Suprapubic skin (tissue), 4 donors: ENCODE results near the gene KIAA0513. TPM values are rescaled to one million over a fixed set of nuclear protein-coding genes. Genes with fewer than 3 reads are reported as not detected.

Experiments
- DNase-seq, 2 donors: peaks; one replicate each; pipeline ENCODE4 v3.0.0-alpha.2; 2019; ENCODE audit warnings: low spot score in 2 of 2
- H3K27ac ChIP-seq: fragments of 200-600 bp; sonication (generic); one replicate; pipeline ENCODE4 v1.5.1; 2019
- H3K27me3 ChIP-seq: fragments of 200-600 bp; sonication (generic); one replicate; pipeline ENCODE4 v1.5.1; 2019
- H3K36me3 ChIP-seq: fragments of 200-600 bp; sonication (generic); one replicate; pipeline ENCODE4 v1.5.1; 2019
- H3K4me1 ChIP-seq: fragments of 200-600 bp; sonication (generic); one replicate; pipeline ENCODE4 v1.5.1; 2019
- H3K4me3 ChIP-seq: fragments of 200-600 bp; sonication (generic); one replicate; pipeline ENCODE4 v1.5.1; 2019; ENCODE audit warnings: mild to moderate bottlenecking
- H3K9me3 ChIP-seq: fragments of 200-600 bp; sonication (generic); one replicate; pipeline ENCODE4 v1.5.1; 2019
- CTCF ChIP-seq, 2 donors: fragments of 200-600 bp in 1 of 2; fragments of 450-650 bp in 1 of 2; sonication (generic) in 1 of 2; IDR thresholded peaks; one replicate each; pipeline ENCODE4 v1.5.1; 2016 to 2019; ENCODE audit warnings: antibody characterized with exemption in 2 of 2, mild to moderate bottlenecking in 1 of 2, moderate library complexity in 1 of 2
- EP300 ChIP-seq: sonication (generic); formaldehyde crosslinking; IDR thresholded peaks from one replicate; pipeline ENCODE4 v1.6.1; 2017; ENCODE audit warnings: antibody characterized with exemption
- POLR2A ChIP-seq, 2 donors: fragments of 450-650 bp; IDR thresholded peaks; one replicate each; pipeline ENCODE4 v1.6.1; 2017; ENCODE audit warnings: antibody characterized with exemption in 2 of 2, mild to moderate bottlenecking in 2 of 2, moderate library complexity in 2 of 2
- POLR2AphosphoS5 ChIP-seq, 3 donors: sonication (generic); formaldehyde crosslinking; IDR thresholded peaks; one replicate each; pipeline ENCODE4 v1.6.1; 2017; ENCODE audit warnings: antibody characterized with exemption in 3 of 3
- WGBS: methylation state at CpG from one replicate; pipeline ENCODE4 v1.1.5; 2018; 5-methylcytosine and 5-hydroxymethylcytosine counted together
- total RNA-seq, 4 donors: library from RNA; depleted of rRNA; stranded (reverse); fragments of >200 nt; gene quantifications; one replicate each; pipeline ENCODE4 v1.1.0, GENCODE V29; 2016

KIAA0513 gene
- total RNA-seq, 4 donors from 2014 or later, result 23.7 to 32.3 (median 26.6) TPM

- TF ChIP-seq EP300 (no peak), POLR2AphosphoS5 (IDR thresholded peaks at IDR 0.05) (no peak), CTCF (IDR thresholded peaks at IDR 0.05) (no peak), POLR2A (IDR thresholded peaks at IDR 0.05) (no peak)
- WGBS, result 63% methylated on average over 12 of the region's 12 CpGs
- no peak for DNase-seq
- Histone ChIP-seq H3K4me3 (peak overlapping the region; percentile 25), H3K27ac (peak overlapping the region; percentile 34), H3K27me3 (no peaks in the 10 kb centered on the region), H3K36me3 (no peaks in the 10 kb centered on the region), H3K9me3 (no peaks in the 10 kb centered on the region), H3K4me1 (peaks cover 90% of the 10 kb centered on the region)
Measured at GRCh38 chr16:85002608-85003007, 25.0 kb upstream of the KIAA0513 start.

- H3K27ac ChIP-seq, result peak overlapping the region; percentile 34
- peaks cover 94% of the 10 kb centered on the region for H3K4me1 ChIP-seq
- H3K4me3 ChIP-seq, result peak overlapping the region; percentile 25
- H3K36me3 ChIP-seq, result no peaks in the 10 kb centered on the region
- no peak for TF ChIP-seq EP300
- TF ChIP-seq POLR2A (IDR thresholded peaks at IDR 0.05), result no peak
- TF ChIP-seq POLR2AphosphoS5 (IDR thresholded peaks at IDR 0.05), result no peak
- TF ChIP-seq CTCF (IDR thresholded peaks at IDR 0.05), result no peak
- WGBS, result 89% methylated on average over 13 of the region's 13 CpGs
- H3K27me3 ChIP-seq, result no peaks in the 10 kb centered on the region
- H3K9me3 ChIP-seq, result no peaks in the 10 kb centered on the region
- no peak for DNase-seq
Measured at GRCh38 chr16:85003076-85003475, 24.5 kb upstream of the KIAA0513 start.

GRCh38 chr16:85003725-85004586 is 23.6 kb upstream of the KIAA0513 start:
- no peak for DNase-seq
- no peaks in the 10 kb centered on the region for H3K36me3 ChIP-seq
- 61% methylated on average over 16 of the region's 16 CpGs for WGBS
- no peaks in the 10 kb centered on the region for H3K27me3 ChIP-seq
- peak overlapping the region; percentile 72 for H3K27ac ChIP-seq
- H3K9me3 ChIP-seq, result no peaks in the 10 kb centered on the region
- TF ChIP-seq POLR2AphosphoS5 (IDR thresholded peaks at IDR 0.05), result no peak
- no peak for TF ChIP-seq POLR2A (IDR thresholded peaks at IDR 0.05)
- TF ChIP-seq EP300, result no peak
- no peak for TF ChIP-seq CTCF (IDR thresholded peaks at IDR 0.05)
- peaks cover 97% of the 10 kb centered on the region for H3K4me1 ChIP-seq
- no peak overlapping the region for H3K4me3 ChIP-seq

- H3K4me1 ChIP-seq, result peaks cover 97% of the 10 kb centered on the region
- no peaks in the 10 kb centered on the region for H3K36me3 ChIP-seq
- H3K27ac ChIP-seq, result peak overlapping the region; percentile 72
- no peak for DNase-seq
- no peaks in the 10 kb centered on the region for H3K27me3 ChIP-seq
- WGBS, result 52% methylated on average over 10 of the region's 10 CpGs
- no peak for TF ChIP-seq POLR2A (IDR thresholded peaks at IDR 0.05)
- TF ChIP-seq CTCF (IDR thresholded peaks at IDR 0.05), result no peak
- TF ChIP-seq POLR2AphosphoS5 (IDR thresholded peaks at IDR 0.05), result no peak
- no peak for TF ChIP-seq EP300
- no peaks in the 10 kb centered on the region for H3K9me3 ChIP-seq
- H3K4me3 ChIP-seq, result no peak overlapping the region
Measured at GRCh38 chr16:85004587-85005205, 22.9 kb upstream of the KIAA0513 start.
